NCI-H1092 (cell line): ENCODE results near the gene COL24A1.

Experiments used
- DNase-seq: peaks from one replicate; lab custom pipeline; 2025; lab: John Stamatoyannopoulos, UW

The COL24A1 gene

GRCh38 chr1:85683292-85684025 lies 473.1 kb downstream of the COL24A1 start:
- no peak for DNase-seq

- no peak for DNase-seq
Observed at GRCh38 chr1:85681087-85681486, 475.5 kb downstream of the COL24A1 start.
